ENCODE measurements around the gene GPC6. TPM values are rescaled to one million over a fixed set of nuclear protein-coding genes. Genes with fewer than 3 reads are reported as not detected.

Gene GPC6
- polyA plus RNA-seq, 1 donor (not counting 4 experiments of a cell fraction or from before 2014, with no cell fraction given), result 0.42 TPM

GRCh38 chr13:93270769-93271742 lies 44.4 kb downstream of the GPC6 start:
- Histone ChIP-seq H3K27ac (ENCODE audit: control insufficient read depth, insufficient read depth, low read length) (no peak overlapping the region), H4K20me1 (ENCODE audit: control insufficient read depth, extremely low read depth, insufficient read depth, low read length) (no peaks in the 10 kb centered on the region), H3K79me2 (ENCODE audit: control insufficient read depth, insufficient read depth, low read length) (no peaks in the 10 kb centered on the region), H3K36me3 (ENCODE audit: control insufficient read depth in 2 of 2, extremely low read depth in 1 of 2, insufficient read depth in 2 of 2, low read length in 2 of 2) (no peaks in the 10 kb centered on the region), H2AFZ (ENCODE audit: control insufficient read depth, low read length) (no peak overlapping the region), H3K4me3 (ENCODE audit: control insufficient read depth in 2 of 3, extremely low read depth in 1 of 3, insufficient read depth in 2 of 3, low read depth in 1 of 3, low read length in 3 of 3) (no peak overlapping the region), H3K27me3 (ENCODE audit: control insufficient read depth, extremely low read depth, insufficient read depth, low read length) (no peaks in the 10 kb centered on the region), H3K9me3 (ENCODE audit: control insufficient read depth, low read depth, low read length) (no peaks in the 10 kb centered on the region), H3K4me2 (ENCODE audit: control insufficient read depth, extremely low read depth, insufficient read depth, low read depth, low read length) (no peak overlapping the region), H3K9ac (ENCODE audit: control insufficient read depth, extremely low read depth, insufficient read depth, low read length) (no peak overlapping the region), H3K4me1 (ENCODE audit: control insufficient read depth, extremely low read depth, insufficient read depth, low read length) (no peaks in the 10 kb centered on the region), H3K9me1 (ENCODE audit: control insufficient read depth, extremely low read depth, insufficient read depth, low read length) (no peaks in the 10 kb centered on the region)
- DNase-seq (ENCODE audit: low read depth, low spot score) (no peak), FAIRE-seq (no peak)
- dilution Hi-C loops (cut with MboI; ENCODE audit: extremely low pct_ligation_motif_present, low sequenced_read_pairs), result no loop called here
- TF ChIP-seq CTCF (optimal IDR thresholded peaks at IDR 0.05 in 1 of 3, IDR thresholded peaks at IDR 0.05 in 1 of 3, conservative IDR thresholded peaks at IDR 0.05 in 1 of 3; ENCODE audit: extremely low read depth in 1 of 3, insufficient read depth in 2 of 3, low read length in 3 of 3) (no peak), EZH2 (IDR thresholded peaks at IDR 0.05; ENCODE audit: low read length) (no peak)

GRCh38 chr13:93279982-93280381 lies 53.4 kb downstream of the GPC6 start:
- Histone ChIP-seq H3K9me3 (ENCODE audit: control insufficient read depth, low read depth, low read length) (no peaks in the 10 kb centered on the region), H3K4me1 (ENCODE audit: control insufficient read depth, extremely low read depth, insufficient read depth, low read length) (no peaks in the 10 kb centered on the region), H3K4me2 (ENCODE audit: control insufficient read depth, extremely low read depth, insufficient read depth, low read depth, low read length) (no peak overlapping the region), H3K36me3 (ENCODE audit: control insufficient read depth in 2 of 2, extremely low read depth in 1 of 2, insufficient read depth in 2 of 2, low read length in 2 of 2) (no peaks in the 10 kb centered on the region), H3K9ac (ENCODE audit: control insufficient read depth, extremely low read depth, insufficient read depth, low read length) (no peak overlapping the region), H3K79me2 (ENCODE audit: control insufficient read depth, insufficient read depth, low read length) (no peaks in the 10 kb centered on the region), H3K27me3 (ENCODE audit: control insufficient read depth, extremely low read depth, insufficient read depth, low read length) (no peaks in the 10 kb centered on the region), H3K4me3 (ENCODE audit: control insufficient read depth in 2 of 3, extremely low read depth in 1 of 3, insufficient read depth in 2 of 3, low read depth in 1 of 3, low read length in 3 of 3) (no peak overlapping the region), H4K20me1 (ENCODE audit: control insufficient read depth, extremely low read depth, insufficient read depth, low read length) (no peaks in the 10 kb centered on the region), H3K27ac (ENCODE audit: control insufficient read depth, insufficient read depth, low read length) (no peak overlapping the region), H2AFZ (ENCODE audit: control insufficient read depth, low read length) (no peak overlapping the region), H3K9me1 (ENCODE audit: control insufficient read depth, extremely low read depth, insufficient read depth, low read length) (no peaks in the 10 kb centered on the region)
- dilution Hi-C loops (cut with MboI; ENCODE audit: extremely low pct_ligation_motif_present, low sequenced_read_pairs), result no loop called here
- no peak for TF ChIP-seq CTCF (optimal IDR thresholded peaks at IDR 0.05 in 1 of 3, IDR thresholded peaks at IDR 0.05 in 1 of 3, conservative IDR thresholded peaks at IDR 0.05 in 1 of 3; ENCODE audit: extremely low read depth in 1 of 3, insufficient read depth in 2 of 3, low read length in 3 of 3)
- TF ChIP-seq EZH2 (IDR thresholded peaks at IDR 0.05; ENCODE audit: low read length), result no peak
- DNase-seq (ENCODE audit: low read depth, low spot score), result no peak
- no peak for FAIRE-seq

Data from keratinocyte (primary cell).